Ureter (tissue), 1 donor: ENCODE data around the gene TEDC1. TPM values are rescaled to one million over a fixed set of nuclear protein-coding genes. Genes with fewer than 3 reads are reported as not detected.

Experiments
- DNase-seq: peaks from one replicate; pipeline ENCODE4 v3.0.0-alpha.2; 2020; ENCODE audit warnings: low spot score
- total RNA-seq: library from RNA; stranded (reverse); gene quantifications from one replicate; pipeline ENCODE4 v1.2.4, GENCODE V29; 2023
- donor health status: DM: yes; HTN: yes; CAD: no.

Gene TEDC1
- total RNA-seq, 1 donor from 2014 or later, result 9.7 TPM

DNA sequence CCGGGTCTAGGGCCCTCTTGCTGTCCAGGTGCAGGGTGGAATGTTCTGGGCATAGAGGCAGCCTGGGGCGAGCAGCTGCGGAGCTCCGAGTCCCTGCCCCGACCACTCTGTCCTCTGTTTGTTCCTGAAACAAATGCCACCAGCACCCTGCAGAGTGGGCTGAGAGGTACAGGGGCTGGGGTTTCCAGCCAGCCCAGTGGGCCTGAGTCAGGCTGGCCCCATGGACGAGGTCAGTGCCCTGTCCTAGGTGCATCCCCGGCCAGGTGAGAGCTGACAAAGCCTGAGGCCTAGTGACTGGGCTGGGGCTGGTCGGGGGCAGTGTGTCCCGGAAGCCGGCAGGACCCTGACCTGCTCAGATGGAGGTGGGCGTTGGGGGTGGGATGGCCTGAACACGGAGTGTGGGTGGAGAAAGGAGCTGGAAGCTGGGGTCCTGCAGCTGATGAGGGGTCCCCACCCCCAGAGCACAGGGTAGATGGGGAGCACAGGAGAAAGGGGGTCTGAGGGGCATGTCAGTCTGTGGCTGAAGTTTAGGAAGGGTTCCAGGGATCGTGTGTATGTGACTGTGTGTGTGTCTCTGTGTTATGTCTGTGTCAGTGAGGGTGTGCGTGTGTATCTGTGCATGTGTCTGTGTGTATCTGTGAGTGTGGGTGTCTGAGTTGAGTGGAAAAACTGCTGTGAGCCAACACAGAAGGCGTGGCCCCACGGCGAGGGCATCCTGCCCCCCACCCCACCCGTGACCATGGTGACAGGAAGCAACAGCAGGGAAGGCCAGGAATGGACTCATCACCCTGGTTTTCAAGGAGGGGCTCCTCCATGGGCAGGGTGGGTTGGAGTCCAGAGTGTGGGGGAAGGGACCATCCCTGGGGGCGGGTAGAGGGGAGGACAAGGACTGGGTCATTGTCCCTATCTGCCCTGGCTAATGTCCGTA is 6.7 kb upstream of the TEDC1 start:
- peak; percentile 62 for DNase-seq

GRCh38 chr14:105484997-105485393 is 6.1 kb upstream of the TEDC1 start:
- DNase-seq, result no peak

DNA sequence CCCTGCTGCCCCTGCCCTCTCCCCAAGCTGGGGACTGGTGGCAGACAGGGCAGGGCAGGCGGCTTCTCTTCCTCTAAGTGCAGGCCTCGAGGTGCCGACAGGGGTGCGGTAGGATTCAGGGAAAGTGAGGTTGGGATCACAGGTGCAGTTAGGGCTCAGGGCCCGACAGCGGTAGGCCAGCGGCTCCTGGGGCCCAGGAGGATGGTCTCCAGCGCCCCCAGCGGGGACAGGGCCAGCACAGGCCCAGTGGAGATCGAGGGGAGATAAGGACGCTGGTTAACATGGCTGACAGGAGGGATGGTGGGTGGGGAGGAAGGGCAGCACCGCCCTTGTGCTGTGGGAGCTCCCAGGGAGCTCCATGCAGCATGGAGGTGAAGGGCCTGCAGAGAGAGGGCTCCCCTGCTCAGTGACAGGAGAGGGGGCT is 5.3 kb upstream of the TEDC1 start:
- DNase-seq, result peak; percentile 58

DNA sequence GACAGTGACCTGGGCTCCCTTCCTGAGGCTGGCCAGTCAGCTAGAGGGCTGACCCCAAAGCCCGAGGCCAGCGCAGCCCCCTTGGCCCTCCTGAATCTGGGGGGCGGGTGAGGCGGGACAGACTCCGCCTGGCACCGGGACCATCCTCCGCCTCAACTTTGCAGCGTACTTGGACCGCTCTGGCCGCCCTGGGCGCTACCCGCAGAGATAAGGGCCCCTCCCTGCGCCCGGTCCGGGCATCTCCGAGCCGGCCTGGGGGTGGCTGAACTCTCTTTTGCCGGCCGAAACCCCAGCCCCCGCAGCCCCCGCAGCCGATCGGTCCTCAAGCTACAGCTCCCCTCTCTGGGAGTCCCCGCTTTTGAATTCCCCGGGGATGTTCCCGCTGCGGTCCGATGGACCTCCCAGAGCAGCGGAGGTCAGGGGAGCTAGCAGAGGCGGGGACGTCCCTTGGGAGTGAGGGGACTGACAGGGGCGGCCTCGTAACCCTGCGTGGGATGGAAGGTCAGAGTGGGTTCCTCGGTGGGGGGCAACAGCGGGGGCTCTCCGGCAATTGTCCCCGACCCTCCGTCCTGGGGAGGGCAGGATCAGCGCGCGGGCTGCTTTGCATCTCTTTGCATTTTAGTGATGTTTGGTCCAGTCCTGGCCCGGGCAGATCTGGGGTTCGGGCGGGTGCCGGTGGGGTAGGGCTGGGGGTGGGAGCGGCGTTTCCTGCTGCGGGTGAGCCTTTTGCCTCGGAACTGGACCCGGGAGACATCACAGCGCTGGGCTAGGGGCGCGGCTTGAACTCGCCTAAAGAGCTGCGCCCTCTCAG is 4.7 kb upstream of the TEDC1 start, which contains the start of gene CRIP1:
Gene CRIP1, plus strand, starts transcription at position 724 of the 811 bp plus-strand sequence. CDS start 374 bp downstream, outside the sequence.
- DNase-seq, result peak; percentile 56

DNA sequence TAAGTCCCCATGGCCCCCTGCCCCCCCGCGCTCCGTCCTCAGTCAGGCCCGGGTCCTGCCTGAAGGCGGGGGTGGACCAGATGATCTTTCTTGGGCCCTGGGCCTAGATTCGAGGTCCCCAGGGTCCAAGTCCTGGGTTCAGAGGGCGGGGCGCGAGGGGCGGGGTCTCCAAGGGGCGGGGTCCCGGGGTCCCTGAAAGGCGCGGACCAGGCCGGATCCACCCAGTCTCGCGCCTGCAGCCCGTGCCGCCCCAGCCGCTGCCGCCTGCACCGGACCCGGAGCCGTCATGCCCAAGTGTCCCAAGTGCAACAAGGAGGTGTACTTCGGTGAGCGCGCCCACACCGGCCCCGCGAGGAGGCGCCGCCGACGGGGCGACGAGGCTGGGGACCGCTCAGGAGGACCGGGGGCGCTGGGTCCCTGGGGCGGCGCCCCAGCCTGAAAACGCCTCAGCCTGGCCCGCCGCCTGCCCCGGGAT is 4.0 kb upstream of the TEDC1 start:
- DNase-seq, result peak; percentile 75

DNA sequence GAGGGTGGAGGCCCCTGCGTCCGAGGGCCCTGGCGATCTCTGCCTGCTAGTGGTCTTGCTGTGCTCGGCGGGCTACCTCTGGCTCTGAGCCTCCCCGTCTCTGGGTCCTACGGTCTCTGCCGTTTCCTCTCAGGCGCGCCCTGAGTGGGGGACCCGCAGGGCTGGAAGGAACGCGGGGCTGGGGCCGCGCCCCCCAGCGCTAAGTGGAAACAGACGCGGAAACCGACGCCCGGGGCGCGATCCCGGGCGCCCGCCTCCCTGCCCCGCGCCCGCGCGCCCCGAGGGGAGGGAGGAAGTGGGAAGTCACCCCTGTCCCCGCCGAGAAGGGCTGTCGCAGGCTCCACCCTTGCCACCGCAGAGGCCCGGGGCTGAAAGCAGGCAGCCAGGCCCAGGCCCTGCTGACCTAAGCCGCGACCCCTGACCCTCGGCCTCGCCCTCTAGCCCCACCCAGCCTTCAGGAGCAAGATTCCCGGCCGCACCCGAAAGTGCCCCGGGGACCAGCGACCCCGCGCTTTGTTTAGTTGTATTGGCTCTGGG is 3.5 kb upstream of the TEDC1 start:
- no peak for DNase-seq

- DNase-seq, result no peak
Measured at GRCh38 chr14:105487986-105488777, 2.9 kb upstream of the TEDC1 start.

DNA sequence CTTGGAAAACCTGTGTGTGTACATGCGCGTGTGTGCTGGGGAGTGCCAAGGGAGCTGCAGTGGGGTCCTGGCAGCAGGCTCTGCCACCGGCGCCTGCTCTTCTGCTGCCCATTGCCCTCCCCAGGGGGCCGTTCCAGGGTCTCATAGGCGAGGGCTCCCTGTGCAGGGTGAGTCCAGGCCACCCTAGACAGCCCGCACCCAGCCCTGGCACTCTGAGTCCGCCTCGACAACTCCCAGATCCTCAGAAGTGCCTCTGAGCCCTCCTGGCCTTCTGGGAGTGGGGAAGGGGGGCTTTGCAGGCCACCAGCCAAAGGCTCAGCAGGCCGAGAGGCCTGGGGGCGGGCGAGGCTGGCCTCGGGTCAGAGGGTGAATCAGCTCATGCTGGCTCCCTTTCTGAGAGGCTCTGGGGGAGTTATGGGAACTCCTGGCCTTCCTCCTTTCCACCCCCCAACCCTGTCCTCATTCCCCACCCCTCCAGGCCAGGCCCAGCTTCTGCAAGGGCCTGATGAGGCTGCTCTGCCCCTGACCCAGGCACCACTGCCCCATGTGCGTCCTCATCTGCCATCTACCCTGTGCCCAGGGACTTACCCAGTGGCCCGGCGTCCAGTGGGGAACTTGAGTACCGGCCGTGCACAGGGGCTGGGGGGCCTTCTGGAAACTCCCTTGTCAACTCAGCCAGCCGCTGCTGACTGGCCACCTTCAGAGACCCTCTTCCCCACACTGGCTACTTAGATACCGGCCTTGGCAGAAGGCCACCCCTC is 2.1 kb upstream of the TEDC1 start:
- no peak for DNase-seq

DNA sequence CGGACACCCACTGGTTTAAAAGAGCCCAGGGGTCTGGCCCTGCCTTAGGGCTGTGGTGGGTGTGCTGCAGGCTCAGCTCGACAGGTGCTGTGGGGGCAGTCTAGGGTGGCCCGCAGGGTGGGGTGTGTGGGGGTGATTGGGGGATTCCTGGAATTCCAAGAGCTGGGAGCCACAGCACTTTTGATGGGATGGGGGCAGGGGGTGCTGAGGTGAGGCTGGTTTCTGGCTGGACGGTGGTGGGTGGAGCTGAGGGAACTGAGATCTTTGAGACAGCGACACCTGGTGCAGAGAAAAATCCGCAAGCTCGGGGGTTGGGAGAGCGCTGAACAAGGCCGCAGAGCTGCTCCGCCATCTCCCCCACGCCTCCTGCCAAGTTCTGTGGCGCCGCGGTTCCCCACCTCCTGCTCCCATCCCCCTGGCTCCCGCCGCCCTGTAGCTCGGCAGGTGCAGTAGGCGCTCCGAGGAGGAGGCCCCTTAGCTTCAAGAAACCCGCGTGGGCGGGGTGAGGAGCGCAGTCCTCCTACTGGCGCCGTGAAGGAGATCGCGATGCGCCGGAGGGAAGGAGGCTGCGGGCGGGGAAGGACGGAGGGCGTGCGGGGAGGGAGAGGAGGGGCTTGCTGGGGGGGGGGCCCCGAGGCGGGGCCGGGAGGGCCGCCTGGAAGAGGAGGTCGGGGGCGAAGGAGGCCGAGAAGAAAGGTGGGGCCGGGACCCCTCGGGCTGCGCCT is 1.3 kb upstream of the TEDC1 start:
- DNase-seq, result peak; percentile 93

GRCh38 chr14:105490267-105490571 is 827 bp upstream of the TEDC1 start:
- DNase-seq, result no peak

- DNase-seq, result peak; percentile 82
Measured at GRCh38 chr14:105491366-105491973, 424 bp downstream of the TEDC1 start.

DNA sequence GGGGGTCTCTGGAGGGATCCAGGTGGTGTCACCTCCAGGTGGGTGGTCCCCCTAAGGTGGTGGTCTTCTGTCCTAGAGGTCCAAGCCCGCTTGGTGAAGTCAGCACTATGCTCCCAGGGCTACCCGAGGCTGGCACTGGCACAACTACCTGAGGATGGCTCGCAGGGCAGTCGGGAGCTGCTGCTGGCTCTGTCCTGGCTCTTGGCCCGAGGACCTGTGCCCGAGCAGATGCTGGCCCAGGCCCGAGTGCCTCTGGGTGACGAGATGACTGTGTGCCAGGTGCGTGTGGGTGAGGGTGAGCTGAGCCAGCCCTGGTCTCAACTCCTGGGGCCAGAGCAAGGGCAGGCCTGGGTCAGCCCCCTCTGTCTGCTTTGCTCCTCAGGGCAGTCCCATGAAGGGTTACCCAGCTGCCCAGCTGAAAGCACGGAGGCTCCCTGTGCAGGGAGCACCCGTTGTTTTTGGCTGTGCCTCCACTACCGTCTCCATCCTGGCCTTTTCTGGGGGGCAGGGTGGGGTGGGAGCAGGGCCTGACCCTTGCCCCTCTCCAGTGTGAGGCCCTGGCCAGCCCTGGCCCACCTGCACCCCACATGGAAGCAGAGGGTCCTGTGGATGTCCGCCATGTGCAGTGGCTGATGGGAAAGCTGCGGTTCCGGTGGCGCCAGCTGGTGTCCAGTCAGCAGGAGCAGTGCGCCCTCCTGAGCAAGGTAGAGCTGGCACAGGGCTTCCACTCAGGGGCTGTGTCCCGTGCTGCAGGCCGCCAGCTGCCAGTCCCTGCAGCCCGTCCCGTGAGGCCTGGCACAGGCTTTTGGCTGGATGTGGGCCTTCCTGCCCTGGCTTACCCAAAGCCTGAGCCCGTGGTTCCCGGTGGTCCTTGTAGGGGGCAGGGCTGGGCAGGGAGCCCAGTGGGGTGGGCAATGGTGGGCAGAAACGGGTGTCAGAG is 1.3 kb downstream of the TEDC1 start:
- DNase-seq, result peak; percentile 50

GRCh38 chr14:105492971-105493871 is 2.2 kb downstream of the TEDC1 start:
- DNase-seq, result peak; percentile 46

GRCh38 chr14:105493921-105494605 is 3.0 kb downstream of the TEDC1 start:
- DNase-seq, result no peak

- no peak for DNase-seq
Measured at GRCh38 chr14:105494606-105494929, 3.5 kb downstream of the TEDC1 start.

DNA sequence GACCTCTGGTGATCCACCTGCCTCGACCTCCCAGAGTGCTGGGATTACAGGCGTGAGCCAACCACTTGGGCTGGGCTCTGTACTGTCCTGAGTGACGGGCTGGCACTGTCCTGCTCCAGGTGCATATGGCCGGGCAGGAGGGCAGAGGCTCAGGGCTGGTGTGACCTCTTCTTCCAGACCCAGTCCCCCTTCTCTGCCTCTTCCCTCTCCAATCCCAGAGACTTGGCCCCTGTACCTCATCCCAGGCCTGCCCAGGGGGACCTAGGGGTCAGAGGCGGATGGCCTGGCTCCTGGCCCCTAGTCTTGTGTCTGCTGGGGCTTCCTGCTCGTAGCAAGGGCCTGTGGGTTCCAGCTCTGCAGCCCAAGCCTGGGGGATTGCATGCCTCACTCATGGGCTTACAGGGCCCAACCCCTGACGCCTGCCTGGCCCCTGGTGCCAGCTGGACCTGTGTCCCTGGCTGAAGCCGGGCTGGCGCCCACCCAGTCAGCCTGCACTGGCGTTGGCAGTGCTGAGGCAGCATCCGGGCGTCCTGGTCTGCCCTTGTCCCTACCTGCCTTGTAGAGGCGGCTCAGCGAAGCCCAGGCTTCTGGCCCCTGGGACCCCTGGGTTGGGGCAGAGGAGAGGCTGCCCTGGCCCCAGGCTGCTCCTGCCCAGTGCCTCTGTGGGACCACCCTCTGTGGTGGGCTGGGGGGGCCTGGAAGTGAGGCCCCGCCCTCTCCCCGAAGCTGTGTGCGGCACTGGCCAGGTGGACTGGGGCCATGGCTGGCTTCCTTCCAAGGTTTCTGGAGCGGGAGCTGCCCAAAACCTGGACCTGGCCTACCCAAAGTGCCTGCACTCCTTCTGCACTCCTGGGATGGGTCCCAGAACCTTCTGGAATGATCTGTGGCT is 4.3 kb downstream of the TEDC1 start:
- no peak for DNase-seq
